Measurements from ENCODE around the gene HYDIN.

- TF ChIP-seq POLR2AphosphoS5 (IDR thresholded peaks at IDR 0.05; ENCODE audit: low read depth, low read length) (no peak), EP300 (IDR thresholded peaks at IDR 0.05; ENCODE audit: borderline replicate concordance in 1 of 2, low read depth in 1 of 2, low read length in 1 of 2) (no peak), RFX5 (IDR thresholded peaks at IDR 0.05; ENCODE audit: low read length) (no peak), CTCF (IDR thresholded peaks at IDR 0.05) (no peak), MAX (IDR thresholded peaks at IDR 0.05; ENCODE audit: low read depth) (no peak), RCOR1 (IDR thresholded peaks at IDR 0.05; ENCODE audit: low read length) (no peak), RAD21 (IDR thresholded peaks at IDR 0.05; ENCODE audit: low read length) (no peak), SIN3A (IDR thresholded peaks at IDR 0.05; ENCODE audit: borderline replicate concordance, low read depth, low read length) (no peak), NRF1 (IDR thresholded peaks at IDR 0.05; ENCODE audit: low read depth, low read length) (no peak)
- TF ChIP-seq, protein P1, sequence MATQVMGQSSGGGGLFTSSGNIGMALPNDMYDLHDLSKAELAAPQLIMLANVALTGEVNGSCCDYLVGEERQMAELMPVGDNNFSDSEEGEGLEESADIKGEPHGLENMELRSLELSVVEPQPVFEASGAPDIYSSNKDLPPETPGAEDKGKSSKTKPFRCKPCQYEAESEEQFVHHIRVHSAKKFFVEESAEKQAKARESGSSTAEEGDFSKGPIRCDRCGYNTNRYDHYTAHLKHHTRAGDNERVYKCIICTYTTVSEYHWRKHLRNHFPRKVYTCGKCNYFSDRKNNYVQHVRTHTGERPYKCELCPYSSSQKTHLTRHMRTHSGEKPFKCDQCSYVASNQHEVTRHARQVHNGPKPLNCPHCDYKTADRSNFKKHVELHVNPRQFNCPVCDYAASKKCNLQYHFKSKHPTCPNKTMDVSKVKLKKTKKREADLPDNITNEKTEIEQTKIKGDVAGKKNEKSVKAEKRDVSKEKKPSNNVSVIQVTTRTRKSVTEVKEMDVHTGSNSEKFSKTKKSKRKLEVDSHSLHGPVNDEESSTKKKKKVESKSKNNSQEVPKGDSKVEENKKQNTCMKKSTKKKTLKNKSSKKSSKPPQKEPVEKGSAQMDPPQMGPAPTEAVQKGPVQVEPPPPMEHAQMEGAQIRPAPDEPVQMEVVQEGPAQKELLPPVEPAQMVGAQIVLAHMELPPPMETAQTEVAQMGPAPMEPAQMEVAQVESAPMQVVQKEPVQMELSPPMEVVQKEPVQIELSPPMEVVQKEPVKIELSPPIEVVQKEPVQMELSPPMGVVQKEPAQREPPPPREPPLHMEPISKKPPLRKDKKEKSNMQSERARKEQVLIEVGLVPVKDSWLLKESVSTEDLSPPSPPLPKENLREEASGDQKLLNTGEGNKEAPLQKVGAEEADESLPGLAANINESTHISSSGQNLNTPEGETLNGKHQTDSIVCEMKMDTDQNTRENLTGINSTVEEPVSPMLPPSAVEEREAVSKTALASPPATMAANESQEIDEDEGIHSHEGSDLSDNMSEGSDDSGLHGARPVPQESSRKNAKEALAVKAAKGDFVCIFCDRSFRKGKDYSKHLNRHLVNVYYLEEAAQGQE (IDR thresholded peaks at IDR 0.05; ENCODE audit: low read depth, low read length) = no peak
Observed at GRCh38 chr16:71226229-71227141, 4.0 kb downstream of the HYDIN start.
